Nephron progenitor cell (in vitro differentiated cells): ENCODE results near the gene EGFL8.

Source experiments
- DNase-seq: peaks from one replicate; pipeline ENCODE4 v3.0.0; 2021
- H3K27ac Mint-ChIP-seq: 2 replicates; pipeline ENCODE4 v1.8.0; 2021; ENCODE audit warnings: mild to moderate bottlenecking, moderate library complexity, mixed read lengths
- H3K27me3 Mint-ChIP-seq: 2 replicates; pipeline ENCODE4 v1.8.0; 2021; ENCODE audit warnings: mild to moderate bottlenecking, low read depth, mixed read lengths; ENCODE audit not compliant: poor library complexity
- H3K36me3 Mint-ChIP-seq: 2 replicates; pipeline ENCODE4 v1.8.0; 2021; ENCODE audit warnings: low read depth, mixed read lengths
- H3K4me1 Mint-ChIP-seq: 2 replicates; pipeline ENCODE4 v1.8.0; 2021; ENCODE audit warnings: mixed read lengths
- H3K4me3 Mint-ChIP-seq: 2 replicates; pipeline ENCODE4 v1.8.0; 2021; ENCODE audit warnings: mild to moderate bottlenecking, moderate library complexity, mixed read lengths
- H3K9me3 Mint-ChIP-seq: 2 replicates; pipeline ENCODE4 v1.8.0; 2021; ENCODE audit warnings: mild to moderate bottlenecking, moderate library complexity, mixed read lengths
- CTCF ChIP-seq: fragments of 200-600 bp; sonication (generic); IDR thresholded peaks from 2 replicates; pipeline ENCODE4 v1.5.0; 2021; ENCODE audit warnings: antibody characterized with exemption

The EGFL8 gene

GRCh38 chr6:32168350-32168749 is 4.0 kb downstream of the EGFL8 start:
- Mint-ChIP-seq H3K4me1 (peaks cover 26% of the 10 kb centered on the region), H3K36me3 (peaks cover 60% of the 10 kb centered on the region), H3K4me3 (no peak overlapping the region), H3K27me3 (no peaks in the 10 kb centered on the region), H3K9me3 (no peaks in the 10 kb centered on the region), H3K27ac (peak overlapping the region; percentile 94)
- no peak for DNase-seq
- no peak for TF ChIP-seq CTCF

- H3K27ac Mint-ChIP-seq: peak overlapping the region; percentile 94
- DNase-seq: no peak
- peaks cover 60% of the 10 kb centered on the region for H3K36me3 Mint-ChIP-seq
- peaks cover 32% of the 10 kb centered on the region for H3K4me1 Mint-ChIP-seq
- no peak for TF ChIP-seq CTCF
- no peak overlapping the region for H3K4me3 Mint-ChIP-seq
- no peaks in the 10 kb centered on the region for H3K9me3 Mint-ChIP-seq
- H3K27me3 Mint-ChIP-seq: no peaks in the 10 kb centered on the region
These were observed 4.6 kb downstream of the EGFL8 start for GRCh38 chr6:32168807-32169591.

GRCh38 chr6:32170294-32170693 is 5.9 kb downstream of the EGFL8 start:
- Mint-ChIP-seq H3K9me3 (no peaks in the 10 kb centered on the region), H3K27me3 (no peaks in the 10 kb centered on the region), H3K4me3 (no peak overlapping the region), H3K4me1 (peaks cover 36% of the 10 kb centered on the region), H3K27ac (no peak overlapping the region), H3K36me3 (peaks cover 53% of the 10 kb centered on the region)
- DNase-seq: no peak
- TF ChIP-seq CTCF: no peak

- no peak for DNase-seq
- no peak overlapping the region for H3K27ac Mint-ChIP-seq
- H3K27me3 Mint-ChIP-seq: no peaks in the 10 kb centered on the region
- H3K9me3 Mint-ChIP-seq: no peaks in the 10 kb centered on the region
- peaks cover 44% of the 10 kb centered on the region for H3K36me3 Mint-ChIP-seq
- TF ChIP-seq CTCF: no peak
- H3K4me1 Mint-ChIP-seq: peaks cover 33% of the 10 kb centered on the region
- H3K4me3 Mint-ChIP-seq: no peak overlapping the region
These were observed 6.8 kb downstream of the EGFL8 start for GRCh38 chr6:32171234-32171633.

GRCh38 chr6:32173051-32173727 is 8.8 kb downstream of the EGFL8 start:
- Mint-ChIP-seq H3K36me3 (peaks cover 34% of the 10 kb centered on the region), H3K4me3 (no peak overlapping the region), H3K27me3 (no peaks in the 10 kb centered on the region), H3K27ac (peak overlapping the region; percentile 3), H3K9me3 (no peaks in the 10 kb centered on the region), H3K4me1 (peaks cover 49% of the 10 kb centered on the region)
- no peak for TF ChIP-seq CTCF
- no peak for DNase-seq
